Gastroesophageal sphincter (tissue), 2 donors: ENCODE measurements around the gene PARN.

Experiments
- POLR2A ChIP-seq, 2 donors: fragments of 450-650 bp; IDR thresholded peaks; one replicate each; pipeline ENCODE4 v1.6.1; 2017; ENCODE audit warnings: antibody characterized with exemption in 2 of 2, mild to moderate bottlenecking in 2 of 2, moderate library complexity in 1 of 2
- POLR2AphosphoS5 ChIP-seq: sonication (generic); formaldehyde crosslinking; IDR thresholded peaks from one replicate; pipeline ENCODE4 v1.6.1; 2017; ENCODE audit warnings: antibody characterized with exemption

DNA sequence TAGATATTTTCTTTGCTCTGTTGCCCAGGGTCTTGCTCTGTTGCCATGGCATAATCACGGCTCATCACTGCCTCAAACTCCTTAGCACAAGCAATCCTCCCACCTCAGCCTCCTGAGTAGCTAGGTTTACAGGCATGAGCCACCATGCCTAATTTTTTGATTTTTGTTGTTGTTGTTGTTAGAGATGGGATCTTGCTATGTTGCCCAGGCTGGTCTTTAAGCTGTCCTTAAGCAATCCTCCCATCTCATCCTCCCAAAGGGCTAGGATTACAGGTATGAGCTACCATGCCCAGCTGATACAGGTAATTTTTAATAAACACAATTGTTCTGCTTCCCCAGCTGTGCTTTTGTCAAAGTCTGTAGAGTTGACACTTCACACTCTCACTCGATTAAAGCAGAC lies 159.3 kb downstream of the PARN start:
- no peak for TF ChIP-seq POLR2A (IDR thresholded peaks at IDR 0.05)
- no peak for TF ChIP-seq POLR2AphosphoS5
